Stimulated activated CD4-positive, alpha-beta T cell treated with anti-CD3 and anti-CD28 coated beads, TNF-alpha, amount 100 ng/mL, for 4 hours (primary cell): Measurements from ENCODE around the gene GZMB.
"Not testable (repeated sequence)": the region's sequence is repeated elsewhere in the genome, so short reads cannot be mapped to it uniquely, and the experiment has no call there.

Experiments used
- DNase-seq, 3 experiments: peaks; one replicate each; pipeline ENCODE4 v3.0.0-alpha.2; 2020; ENCODE audit warnings: low read depth in 3 of 3

Gene GZMB

GRCh38 chr14:24631749-24632335 is 2.1 kb downstream of the GZMB start:
- DNase-seq: no peak

GRCh38 chr14:24630872-24631477 is 3.0 kb downstream of the GZMB start:
- no peak for DNase-seq

GRCh38 chr14:24630087-24630871 is 3.7 kb downstream of the GZMB start:
- DNase-seq: no peak

- no peak for DNase-seq
These were observed 4.5 kb downstream of the GZMB start for GRCh38 chr14:24629521-24629920.

DNA sequence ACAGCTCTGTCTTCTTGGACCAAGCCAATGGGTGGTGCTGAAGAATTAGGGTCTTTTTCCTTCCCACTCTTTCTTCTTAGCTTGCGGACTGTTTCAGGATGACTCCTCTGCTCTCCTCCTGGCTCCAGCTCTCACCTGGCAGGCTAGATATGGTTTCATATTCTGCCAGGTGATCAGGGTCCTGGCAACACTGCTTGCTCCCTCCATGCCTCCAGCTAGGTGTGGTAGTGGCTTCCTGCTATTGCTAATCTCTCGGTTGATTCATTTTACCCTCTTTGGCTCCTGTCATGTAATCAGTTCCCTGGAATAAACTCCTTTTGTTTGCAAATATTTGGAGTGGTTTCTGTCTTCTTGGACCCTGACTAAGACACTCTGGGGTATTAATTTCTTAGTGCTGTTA is 20.2 kb downstream of the GZMB start:
- DNase-seq: no peak

GRCh38 chr14:24613241-24613640 is 20.7 kb downstream of the GZMB start:
- no peak for DNase-seq

GRCh38 chr14:24612196-24612595 is 21.8 kb downstream of the GZMB start:
- no peak for DNase-seq

- DNase-seq: no peak
These were observed 24.2 kb downstream of the GZMB start, which contains the start of gene GZMH for GRCh38 chr14:24609655-24610344. Gene GZMH, minus strand, starts transcription at chr14:24609685. Its CDS starts 72 bp downstream, at chr14:24609613.

DNA sequence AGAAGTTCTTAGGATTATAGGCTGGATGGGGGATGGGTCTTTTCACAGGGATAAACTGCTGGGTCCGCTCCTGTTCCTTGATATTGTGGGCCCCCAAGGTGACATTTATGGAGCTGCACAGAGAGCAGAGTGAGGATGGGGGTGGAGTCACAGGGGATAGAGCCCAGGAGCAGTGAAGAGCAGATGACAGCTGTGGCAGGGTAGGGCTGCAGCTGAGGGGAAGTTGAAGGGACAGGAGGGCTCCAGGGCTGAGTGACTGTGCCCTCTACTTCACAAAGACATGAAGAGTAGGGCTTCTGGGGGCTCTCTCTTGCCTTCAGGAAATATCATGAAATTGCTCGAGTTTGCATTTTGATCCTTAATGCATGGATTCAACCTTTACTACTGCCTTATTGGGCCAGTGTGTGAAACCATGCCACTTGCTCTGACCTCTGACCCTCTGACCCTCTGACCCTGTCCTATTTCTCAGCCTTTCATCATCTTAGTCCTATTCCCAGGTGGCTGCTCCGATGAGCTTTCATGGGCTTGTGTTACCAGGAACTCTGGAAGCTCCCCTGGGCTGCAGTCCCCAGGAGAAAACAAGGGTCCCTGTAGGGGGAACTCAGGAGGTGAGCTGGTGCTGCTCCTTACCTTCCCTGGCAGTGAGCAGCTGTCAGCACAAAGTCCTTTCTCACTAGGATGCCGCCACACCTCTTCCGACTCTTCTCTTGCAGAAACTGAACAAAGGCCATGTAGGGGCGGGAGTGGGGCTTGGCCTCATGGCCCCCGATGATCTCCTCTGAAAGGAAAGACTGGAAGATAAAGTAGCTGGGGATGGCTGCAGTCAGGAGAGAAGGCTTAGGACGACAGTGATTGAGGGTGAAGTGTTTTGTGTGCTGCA is 26.1 kb downstream of the GZMB start:
- DNase-seq: no peak

GRCh38 chr14:24607081-24607480 is 26.9 kb downstream of the GZMB start:
- DNase-seq: no peak

DNA sequence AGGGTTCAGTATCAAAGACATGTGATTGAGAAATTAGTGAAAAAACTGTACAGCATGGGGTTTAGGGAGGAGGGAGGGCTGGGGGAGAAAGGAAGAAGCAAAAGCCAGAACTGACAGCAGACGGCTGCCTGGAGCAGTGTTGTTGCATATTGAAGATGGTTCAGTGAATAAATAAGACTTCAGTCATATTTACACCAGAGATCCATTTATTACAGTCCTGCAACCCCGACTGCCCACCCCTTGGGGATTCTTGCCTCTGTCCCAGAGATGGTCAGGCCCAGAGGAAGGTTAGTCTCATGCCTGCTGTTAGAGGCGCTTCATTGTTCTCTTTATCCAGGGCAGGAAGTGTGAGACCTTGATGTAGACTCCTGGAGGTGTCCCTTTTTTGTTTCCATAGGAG is 27.7 kb downstream of the GZMB start:
- DNase-seq: no peak

DNA sequence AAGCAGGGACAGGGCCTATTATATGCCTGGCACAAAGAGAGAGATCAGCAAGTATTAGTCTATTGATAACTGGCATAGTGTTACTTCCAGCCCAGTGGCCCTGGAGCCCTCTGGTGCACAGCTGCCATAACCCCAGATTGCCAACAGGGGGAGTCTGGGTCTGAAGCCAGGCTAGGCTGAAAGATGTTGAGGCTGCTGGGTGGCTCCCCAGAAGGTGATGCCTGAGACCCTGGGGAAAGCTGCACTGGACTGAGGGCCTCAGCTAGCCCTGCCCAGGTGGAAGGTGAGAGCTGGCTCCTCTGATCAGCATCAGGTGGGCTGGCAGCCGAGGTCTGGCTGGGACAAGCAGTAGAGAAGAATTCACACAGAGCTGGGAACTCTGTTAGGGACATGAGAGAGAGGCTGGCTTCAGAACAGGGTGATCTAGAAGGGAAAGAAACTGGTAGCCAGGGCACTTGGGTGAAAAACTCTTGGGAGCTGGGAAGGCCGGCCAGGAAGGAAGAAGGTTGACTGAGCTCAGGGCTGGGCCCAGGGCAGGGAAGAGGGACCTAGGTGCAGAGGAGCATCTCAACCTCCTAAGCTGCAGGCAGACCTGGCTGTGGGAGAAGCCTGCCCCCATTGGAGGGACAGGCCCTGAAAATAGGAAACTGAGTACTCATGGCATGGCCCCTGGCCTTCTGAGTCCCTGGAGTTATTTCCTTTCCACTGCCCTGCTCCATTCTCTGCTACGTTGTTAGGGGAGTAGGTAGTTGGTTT is 28.4 kb downstream of the GZMB start:
- DNase-seq: peak; percentile 31 to 46 (median 43)

DNA sequence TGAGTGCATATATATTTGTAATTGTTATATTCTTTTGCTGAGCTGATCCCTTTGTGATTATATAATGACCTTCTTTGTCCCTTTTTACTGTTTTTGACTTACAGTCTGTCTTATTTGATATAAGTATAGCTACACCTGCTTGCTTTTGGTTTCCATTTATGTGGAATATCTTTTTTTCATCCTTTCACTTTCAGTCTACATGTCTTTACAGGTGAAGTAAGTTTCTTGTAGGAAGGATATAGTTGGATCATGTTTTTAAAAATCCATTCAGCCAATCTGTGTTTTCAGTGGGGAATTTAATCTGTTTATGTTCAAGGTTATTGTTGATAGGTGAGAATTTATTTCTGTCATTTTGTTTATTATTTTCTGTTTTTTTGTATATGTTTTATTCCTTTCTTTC is 36.6 kb downstream of the GZMB start:
- no peak for DNase-seq

- DNase-seq: no peak
These were observed 38.7 kb downstream of the GZMB start for GRCh38 chr14:24595073-24595808.

DNA sequence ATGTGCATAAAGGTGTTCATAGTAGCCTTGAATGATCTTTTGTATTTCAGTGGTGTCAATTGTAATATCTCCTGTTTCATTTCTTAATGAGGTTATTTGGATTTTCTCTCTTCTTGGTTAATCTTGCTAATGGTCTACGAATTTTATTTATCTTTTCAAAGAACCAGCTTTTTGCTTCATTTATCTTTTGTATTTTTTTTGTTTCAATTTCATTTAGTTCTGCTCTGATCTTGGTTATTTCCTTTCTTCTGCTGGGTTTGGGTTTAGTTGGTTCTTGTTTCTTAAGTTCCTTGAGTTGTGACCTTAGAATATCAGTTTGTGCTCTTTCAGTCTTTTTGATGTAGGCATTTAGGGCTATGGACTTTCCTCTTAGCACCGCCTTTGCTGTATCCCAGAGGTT is 43.0 kb downstream of the GZMB start:
- DNase-seq: not testable (repeated sequence)

DNA sequence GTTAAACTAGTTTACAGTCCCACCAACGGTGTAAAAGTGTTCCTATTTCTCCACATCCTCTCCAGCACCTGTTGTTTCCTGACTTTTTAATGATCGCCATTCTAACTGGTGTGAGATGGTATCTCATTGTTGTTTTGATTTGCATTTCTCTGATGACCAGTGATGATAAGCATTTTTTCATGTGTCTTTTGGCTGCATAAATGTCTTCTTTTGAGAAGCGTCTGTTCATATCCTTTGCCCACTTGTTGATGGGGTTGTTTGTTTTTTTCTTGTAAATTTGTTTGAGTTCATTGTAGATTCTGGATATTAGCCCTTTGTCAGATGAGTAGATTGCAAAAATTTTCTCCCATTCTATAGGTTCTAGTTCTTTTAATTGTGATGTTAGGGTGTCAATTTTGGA is 49.6 kb downstream of the GZMB start:
- DNase-seq: not testable (repeated sequence)
